ENCODE results near the gene DHRS13. TPM values are rescaled to one million over a fixed set of nuclear protein-coding genes. Genes with fewer than 3 reads are reported as not detected.

Gene DHRS13
- total and polyA plus RNA-seq, 10 of the 15 experiments (the other 5 are each of a cell fraction or from before 2014, with no cell fraction given) = 0.18 to 55.2 (median 31.3) TPM; not detected in 1

DNA sequence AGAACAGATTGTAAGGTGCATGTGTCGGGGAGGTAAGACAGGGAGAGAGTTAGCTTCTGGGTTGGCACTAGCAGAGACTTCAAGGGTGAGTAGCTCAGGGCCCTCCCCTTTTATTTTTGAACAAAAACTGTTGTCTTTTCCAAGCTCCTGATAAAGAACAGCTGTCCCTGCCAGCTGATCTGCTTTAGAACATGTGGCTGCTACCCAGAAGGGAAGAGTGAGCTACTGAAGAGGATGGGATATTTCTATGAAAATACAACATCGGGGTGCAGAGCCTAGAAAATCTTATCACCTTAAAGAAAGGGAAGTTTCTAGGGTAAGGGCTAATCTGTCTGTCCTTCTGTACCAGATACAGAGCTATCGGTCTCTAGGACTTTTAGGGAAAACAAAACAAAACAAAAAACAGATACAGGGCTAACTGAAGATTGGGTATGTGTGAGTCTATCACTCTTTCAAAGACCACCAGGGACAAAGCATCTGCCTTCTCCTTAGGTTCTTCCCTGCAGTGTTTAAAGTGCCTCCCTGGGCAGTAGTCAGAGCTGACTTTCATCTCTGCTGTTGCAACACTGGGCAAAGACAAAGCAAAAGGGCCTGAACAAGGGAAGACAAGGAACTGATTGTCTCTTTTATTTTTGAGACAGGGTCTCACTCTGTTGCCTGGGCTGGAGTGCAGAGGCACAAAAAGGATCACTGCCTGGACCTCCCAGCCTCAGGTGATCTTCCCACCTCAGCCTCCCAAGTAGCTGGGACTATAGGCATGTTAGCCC lies 5.0 kb upstream of the DHRS13 start (continued):
- TF ChIP-seq, protein P1, sequence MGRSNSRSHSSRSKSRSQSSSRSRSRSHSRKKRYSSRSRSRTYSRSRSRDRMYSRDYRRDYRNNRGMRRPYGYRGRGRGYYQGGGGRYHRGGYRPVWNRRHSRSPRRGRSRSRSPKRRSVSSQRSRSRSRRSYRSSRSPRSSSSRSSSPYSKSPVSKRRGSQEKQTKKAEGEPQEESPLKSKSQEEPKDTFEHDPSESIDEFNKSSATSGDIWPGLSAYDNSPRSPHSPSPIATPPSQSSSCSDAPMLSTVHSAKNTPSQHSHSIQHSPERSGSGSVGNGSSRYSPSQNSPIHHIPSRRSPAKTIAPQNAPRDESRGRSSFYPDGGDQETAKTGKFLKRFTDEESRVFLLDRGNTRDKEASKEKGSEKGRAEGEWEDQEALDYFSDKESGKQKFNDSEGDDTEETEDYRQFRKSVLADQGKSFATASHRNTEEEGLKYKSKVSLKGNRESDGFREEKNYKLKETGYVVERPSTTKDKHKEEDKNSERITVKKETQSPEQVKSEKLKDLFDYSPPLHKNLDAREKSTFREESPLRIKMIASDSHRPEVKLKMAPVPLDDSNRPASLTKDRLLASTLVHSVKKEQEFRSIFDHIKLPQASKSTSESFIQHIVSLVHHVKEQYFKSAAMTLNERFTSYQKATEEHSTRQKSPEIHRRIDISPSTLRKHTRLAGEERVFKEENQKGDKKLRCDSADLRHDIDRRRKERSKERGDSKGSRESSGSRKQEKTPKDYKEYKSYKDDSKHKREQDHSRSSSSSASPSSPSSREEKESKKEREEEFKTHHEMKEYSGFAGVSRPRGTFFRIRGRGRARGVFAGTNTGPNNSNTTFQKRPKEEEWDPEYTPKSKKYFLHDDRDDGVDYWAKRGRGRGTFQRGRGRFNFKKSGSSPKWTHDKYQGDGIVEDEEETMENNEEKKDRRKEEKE (IDR thresholded peaks at IDR 0.05) = no peak
- TF ChIP-seq ZNF274 (IDR thresholded peaks at IDR 0.05; ENCODE audit: insufficient read depth, insufficient read length) (no peak), BMI1 (IDR thresholded peaks at IDR 0.05; ENCODE audit: borderline replicate concordance) (no peak), BHLHE40 (IDR thresholded peaks at IDR 0.05; ENCODE audit: borderline replicate concordance in 1 of 2, low read depth in 2 of 2, low read length in 1 of 2) (no peak), MLLT1 (IDR thresholded peaks at IDR 0.05) (no peak)

Measured in GM12878 (cell line).